GM10266 (cell line): ENCODE data around the gene ITGAE.

ENCODE experiments used
- DNase-seq: peaks from one replicate; pipeline ENCODE4 v3.0.0; 2012; ENCODE audit errors: extremely low spot score
- CTCF ChIP-seq: IDR thresholded peaks from 2 replicates; pipeline ENCODE4 v1.5.1; 2012; ENCODE audit warnings: mild to moderate bottlenecking, low read depth; ENCODE audit not compliant: control insufficient read depth, insufficient read depth; ENCODE audit errors: missing control alignments

The ITGAE gene

GRCh38 chr17:3751836-3752235, 49.2 kb downstream of the ITGAE start:
- no peak for TF ChIP-seq CTCF

GRCh38 chr17:3750926-3751325, 50.1 kb downstream of the ITGAE start:
- no peak for DNase-seq
- no peak for TF ChIP-seq CTCF

More at GRCh38 chr17:3751836-3752235, 49.2 kb downstream of the ITGAE start:
- DNase-seq = no peak

DNA sequence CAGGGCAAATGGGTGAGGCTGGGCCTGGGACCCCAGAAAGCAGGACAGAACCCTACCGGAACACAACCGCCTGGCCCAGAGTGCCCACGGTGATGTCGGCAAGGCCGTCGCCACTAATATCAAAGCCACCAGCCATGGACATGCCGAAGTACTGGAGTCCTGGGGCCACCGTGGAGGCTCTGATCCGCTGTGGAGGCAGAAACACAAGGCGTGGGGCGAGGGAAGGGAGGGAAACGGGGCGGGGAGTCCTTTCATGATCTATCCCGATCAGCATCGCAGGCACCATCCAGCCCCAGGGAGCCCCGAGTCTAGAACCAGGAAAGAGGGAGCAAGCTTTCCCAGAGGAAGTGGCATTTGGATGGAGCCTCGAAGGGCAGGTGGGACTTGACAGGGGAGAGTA, 50.7 kb downstream of the ITGAE start:
- TF ChIP-seq CTCF = no peak
- no peak for DNase-seq

DNA sequence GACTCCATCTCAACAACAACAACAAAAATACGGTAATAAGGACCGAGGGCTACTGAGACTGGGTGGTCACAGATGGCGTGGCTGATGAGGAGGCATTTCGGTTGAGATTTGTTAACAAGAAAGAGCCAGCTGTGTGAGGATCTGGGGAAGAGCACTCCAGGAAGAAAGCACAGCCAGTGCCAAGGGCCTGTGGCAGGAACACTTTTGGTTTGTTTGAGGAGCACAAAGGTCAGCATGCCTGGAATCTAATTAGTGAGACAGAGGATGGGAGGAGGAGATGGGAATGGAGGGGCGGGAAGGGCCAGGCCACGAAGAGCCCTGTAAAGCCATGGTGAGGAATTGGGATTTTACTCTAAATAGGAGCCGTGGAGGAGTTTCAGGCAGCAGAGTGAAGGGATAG, 52.4 kb downstream of the ITGAE start:
- no peak for DNase-seq
- no peak for TF ChIP-seq CTCF

DNA sequence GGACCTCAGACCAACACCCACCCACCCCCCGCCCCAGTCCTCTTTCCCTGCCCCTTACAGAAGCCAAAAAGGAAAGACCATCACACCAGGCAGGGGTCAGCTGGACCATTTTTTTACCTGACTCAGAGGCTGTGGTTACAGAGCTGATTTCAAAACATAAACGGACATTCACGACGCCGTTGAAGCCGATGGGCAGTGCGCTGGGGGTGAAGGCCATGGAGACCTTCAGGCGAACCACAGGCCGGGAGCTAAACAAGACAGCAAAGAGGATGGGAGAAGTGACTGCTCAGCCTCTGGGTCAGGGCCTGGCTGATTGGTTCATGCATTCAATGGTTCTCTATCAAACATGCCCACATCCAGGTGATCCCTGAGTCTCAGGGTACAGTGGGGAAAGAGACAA, 53.2 kb downstream of the ITGAE start:
- DNase-seq = no peak
- TF ChIP-seq CTCF = no peak

DNA sequence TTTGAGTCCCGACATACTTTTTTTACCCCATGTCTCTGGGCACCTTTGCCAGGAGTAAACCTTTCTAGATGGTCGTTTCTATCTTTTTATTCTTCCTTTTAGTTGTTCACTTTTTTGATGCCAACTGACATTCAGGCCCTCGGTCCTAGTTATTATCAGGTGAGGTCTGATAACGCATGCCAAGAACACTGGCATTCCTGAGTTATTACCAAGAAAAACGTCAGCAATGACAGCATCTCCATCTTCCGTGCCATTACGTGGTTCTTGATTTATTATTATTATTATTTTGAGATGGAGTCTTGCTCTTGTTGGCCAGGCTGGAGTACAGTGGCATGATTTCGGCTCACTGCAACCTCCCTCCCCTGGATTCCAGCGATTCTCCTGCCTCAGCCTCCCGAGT, 55.9 kb downstream of the ITGAE start:
- TF ChIP-seq CTCF = no peak
- DNase-seq = no peak

DNA sequence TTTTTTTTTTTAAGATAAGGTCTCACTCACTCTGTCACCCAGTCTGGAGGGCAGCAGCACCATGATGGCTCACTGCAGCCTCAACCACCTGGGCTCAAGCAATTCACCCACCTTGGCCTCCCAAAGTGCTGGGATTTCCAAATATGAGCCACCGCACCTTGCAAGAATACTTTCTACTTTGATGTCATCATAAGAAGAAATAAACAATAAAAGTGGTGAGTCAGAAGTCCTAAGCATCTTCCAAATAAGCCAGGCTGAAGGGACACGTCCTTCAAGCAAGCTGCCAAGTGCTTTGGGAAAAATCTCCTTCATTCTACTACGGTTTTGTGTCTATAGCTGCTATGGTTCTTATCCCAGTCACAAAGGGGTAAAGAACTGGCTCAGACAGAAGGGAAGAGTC, 57.0 kb downstream of the ITGAE start:
- DNase-seq = no peak

More for the DNA sequence above, 57.0 kb downstream of the ITGAE start:
- no peak for TF ChIP-seq CTCF
